Pons (tissue), 1 donor: ENCODE results near the gene GTF2IRD1.
"Not testable (repeated sequence)": the region's sequence is repeated elsewhere in the genome, so short reads cannot be mapped to it uniquely, and the experiment has no call there.

Experiments
- DNase-seq: peaks from one replicate; pipeline ENCODE4 v3.0.0-alpha.2; 2016; ENCODE audit warnings: low spot score

Gene GTF2IRD1

GRCh38 chr7:74430961-74431466 lies 22.7 kb upstream of the GTF2IRD1 start:
- peak; percentile 28 for DNase-seq

- DNase-seq: not testable (repeated sequence)
Measured at GRCh38 chr7:74437291-74437571, 16.5 kb upstream of the GTF2IRD1 start.

- DNase-seq: no peak
Measured at GRCh38 chr7:74438327-74438726, 15.4 kb upstream of the GTF2IRD1 start.

GRCh38 chr7:74439541-74439940 lies 14.2 kb upstream of the GTF2IRD1 start:
- DNase-seq: no peak

GRCh38 chr7:74440143-74440542 lies 13.6 kb upstream of the GTF2IRD1 start:
- not testable (repeated sequence) for DNase-seq

GRCh38 chr7:74441801-74442200 lies 11.9 kb upstream of the GTF2IRD1 start:
- no peak for DNase-seq

GRCh38 chr7:74443543-74444247 lies 10.0 kb upstream of the GTF2IRD1 start:
- DNase-seq: no peak

GRCh38 chr7:74449144-74449543 lies 4.6 kb upstream of the GTF2IRD1 start:
- no peak for DNase-seq

GRCh38 chr7:74449809-74450397 lies 3.8 kb upstream of the GTF2IRD1 start:
- DNase-seq: peak; percentile 45

GRCh38 chr7:74452748-74453321 lies 871 bp upstream of the GTF2IRD1 start:
- DNase-seq: no peak

GRCh38 chr7:74454021-74454924 lies 567 bp downstream of the GTF2IRD1 start:
- no peak for DNase-seq

GRCh38 chr7:74454925-74455288 lies 1.2 kb downstream of the GTF2IRD1 start:
- no peak for DNase-seq

GRCh38 chr7:74455291-74455804 lies 1.6 kb downstream of the GTF2IRD1 start:
- peak; percentile 58 for DNase-seq

GRCh38 chr7:74455928-74456327 lies 2.2 kb downstream of the GTF2IRD1 start:
- DNase-seq: no peak

GRCh38 chr7:74457007-74457406 lies 3.3 kb downstream of the GTF2IRD1 start:
- no peak for DNase-seq

GRCh38 chr7:74461970-74462706 lies 8.4 kb downstream of the GTF2IRD1 start:
- DNase-seq: no peak

- no peak for DNase-seq
Measured at GRCh38 chr7:74462707-74463100, 9.0 kb downstream of the GTF2IRD1 start.

GRCh38 chr7:74464931-74465886 lies 11.5 kb downstream of the GTF2IRD1 start:
- DNase-seq: no peak

GRCh38 chr7:74466196-74466813 lies 12.6 kb downstream of the GTF2IRD1 start:
- peak; percentile 75 for DNase-seq

- no peak for DNase-seq
Measured at GRCh38 chr7:74467876-74468275, 14.2 kb downstream of the GTF2IRD1 start.
